Caco-2 (cell line): ENCODE data around the gene FURIN. TPM values are rescaled to one million over a fixed set of nuclear protein-coding genes. Genes with fewer than 3 reads are reported as not detected.
A peak's percentile ranks its signal among the peaks of the same experiment; 100 is the strongest.

Experiments used
- BruUV-seq: library from RNA; stranded (reverse); fragments of 400-500 nt; replicated peaks from 2 replicates; lab custom pipeline; 2021; lab: Mats Ljungman, UMichigan
- CTCF ChIA-PET: fragments of 300-600 bp; sonication (Branson Sonifier 250); formaldehyde crosslinking; loops from one replicate; lab custom pipeline; 2022; ENCODE audit warnings: antibody characterized with exemption; lab: Charles Lee
- POLR2A ChIA-PET: fragments of 300-600 bp; sonication (Branson Sonifier 250); formaldehyde crosslinking; loops from one replicate; lab custom pipeline; 2022; ENCODE audit warnings: antibody characterized with exemption; lab: Charles Lee
- DNase-seq, 2 experiments: peaks; one replicate each; pipeline versions ENCODE4 v3.0.0 to v3.0.0-alpha.2; 2020 to 2022
- H3K27me3 ChIP-seq: replicated peaks from 2 replicates; pipeline ENCODE4 v1.6.0; 2011; ENCODE audit warnings: low read length; ENCODE audit not compliant: control insufficient read depth, insufficient read depth
- H3K36me3 ChIP-seq: 2 replicates; pipeline ENCODE4 v1.5.1; 2011; ENCODE audit warnings: low read length; ENCODE audit not compliant: control insufficient read depth, insufficient read depth
- H3K4me1 ChIP-seq: fragments of 250-450 bp; sonication (Bioruptor Pico); 2 replicates; pipeline ENCODE4 v1.5.1; 2020; ENCODE audit warnings: mild to moderate bottlenecking
- H3K4me3 ChIP-seq: 2 replicates; pipeline ENCODE4 v1.5.1; 2011; ENCODE audit warnings: low read depth, mild to moderate bottlenecking, control low read depth, low read length
- H3K9me3 ChIP-seq: fragments of 250-450 bp; sonication (Bioruptor Pico); 2 replicates; pipeline ENCODE4 v1.5.1; 2020; ENCODE audit warnings: mild to moderate bottlenecking, moderate library complexity
- H3K27ac Mint-ChIP-seq: one replicate; pipeline ENCODE4 v1.8.0; 2022; ENCODE audit warnings: mixed read lengths; ENCODE audit not compliant: unreplicated experiment
- H3K27me3 Mint-ChIP-seq: one replicate; pipeline ENCODE4 v1.8.0; 2022; ENCODE audit warnings: mixed read lengths; ENCODE audit not compliant: insufficient read depth, unreplicated experiment
- H3K36me3 Mint-ChIP-seq: one replicate; pipeline ENCODE4 v1.8.0; 2022; ENCODE audit warnings: mild to moderate bottlenecking, mixed read lengths; ENCODE audit not compliant: insufficient read depth, unreplicated experiment
- H3K4me1 Mint-ChIP-seq: one replicate; pipeline ENCODE4 v1.8.0; 2022; ENCODE audit warnings: low read depth, mixed read lengths; ENCODE audit not compliant: unreplicated experiment
- H3K4me3 Mint-ChIP-seq: one replicate; pipeline ENCODE4 v1.8.0; 2022; ENCODE audit warnings: mild to moderate bottlenecking, moderate library complexity, mixed read lengths; ENCODE audit not compliant: unreplicated experiment
- H3K9me3 Mint-ChIP-seq: one replicate; pipeline ENCODE4 v1.8.0; 2022; ENCODE audit warnings: mixed read lengths; ENCODE audit not compliant: unreplicated experiment
- intact Hi-C: fragments of 100-400 bp; cut with micrococcal nuclease; formaldehyde crosslinking; loops from one replicate; pipeline ENCODE4 v1.10.0; 2022; ENCODE audit not compliant: unreplicated experiment
- total RNA-seq: library from RNA; stranded (reverse); gene quantifications from 2 replicates; pipeline ENCODE4 v1.2.3, GENCODE V29; 2022
- TF ChIP-seq, protein P1 (sequence below), 2 experiments: fragments of 200-600 bp in 1 of 2; IDR thresholded peaks; 1 replicate in 1 of 2; 2 replicates in 1 of 2; pipeline versions ENCODE4 v1.5.1 to v1.8.0; 2011 to 2022; ENCODE audit warnings: antibody characterized with exemption in 1 of 2, control low read depth in 1 of 2, inconsistent platforms in 1 of 2, low read depth in 1 of 2, low read length in 1 of 2, mild to moderate bottlenecking in 1 of 2, moderate library complexity in 1 of 2; ENCODE audit not compliant: insufficient read depth in 1 of 2, severe bottlenecking in 1 of 2, unreplicated experiment in 1 of 2

The FURIN gene
- total RNA-seq, 1 experiment from 2014 or later: 43.0 TPM

GRCh38 chr15:90902840-90903732 lies 34.7 kb downstream of the FURIN start, which contains the start of gene MAN2A2:
Gene MAN2A2 (plus strand): TSS chr15:90903302. CDS start chr15:90904208, 906 bp downstream.
- H3K9me3 ChIP-seq: no peaks in the 10 kb centered on the region
- Mint-ChIP-seq H3K27ac (peak within 1 kb of the TSS; percentile 76), H3K36me3 (peaks cover 11% of the 10 kb centered on the region), H3K4me1 (no peaks in the 10 kb centered on the region), H3K9me3 (no peaks in the 10 kb centered on the region), H3K4me3 (peak within 1 kb of the TSS; percentile 89), H3K27me3 (peaks cover 2% of the 10 kb centered on the region)
- peak within 1 kb of the TSS; percentile 51 for H3K4me3 ChIP-seq
- BruUV-seq: no TSS peak
- ChIA-PET CTCF (interaction anchor here (0.5 to 6.0 kb wide), 13 partner anchors 23 to 610 kb away, joined by 3 to 53 read pairs (median 5); partner anchors contain the start of genes HDDC3 and UNC45A), POLR2A (interaction anchor here (0.5 to 1.7 kb wide), 6 partner anchors 26 to 1736 kb away, joined by 3 to 7 read pairs (median 4); partner anchors contain the start of genes BLM, HDDC3 and UNC45A)
- intact Hi-C loops: loop anchor here (1.0 to 5.0 kb wide), 2 partner anchors 31 to 369 kb away; no protein-coding TSS in a partner anchor
- TF ChIP-seq, protein P1, sequence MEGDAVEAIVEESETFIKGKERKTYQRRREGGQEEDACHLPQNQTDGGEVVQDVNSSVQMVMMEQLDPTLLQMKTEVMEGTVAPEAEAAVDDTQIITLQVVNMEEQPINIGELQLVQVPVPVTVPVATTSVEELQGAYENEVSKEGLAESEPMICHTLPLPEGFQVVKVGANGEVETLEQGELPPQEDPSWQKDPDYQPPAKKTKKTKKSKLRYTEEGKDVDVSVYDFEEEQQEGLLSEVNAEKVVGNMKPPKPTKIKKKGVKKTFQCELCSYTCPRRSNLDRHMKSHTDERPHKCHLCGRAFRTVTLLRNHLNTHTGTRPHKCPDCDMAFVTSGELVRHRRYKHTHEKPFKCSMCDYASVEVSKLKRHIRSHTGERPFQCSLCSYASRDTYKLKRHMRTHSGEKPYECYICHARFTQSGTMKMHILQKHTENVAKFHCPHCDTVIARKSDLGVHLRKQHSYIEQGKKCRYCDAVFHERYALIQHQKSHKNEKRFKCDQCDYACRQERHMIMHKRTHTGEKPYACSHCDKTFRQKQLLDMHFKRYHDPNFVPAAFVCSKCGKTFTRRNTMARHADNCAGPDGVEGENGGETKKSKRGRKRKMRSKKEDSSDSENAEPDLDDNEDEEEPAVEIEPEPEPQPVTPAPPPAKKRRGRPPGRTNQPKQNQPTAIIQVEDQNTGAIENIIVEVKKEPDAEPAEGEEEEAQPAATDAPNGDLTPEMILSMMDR (IDR thresholded peaks at IDR 0.05; ENCODE audit: insufficient read depth in 1 of 2, low read depth in 1 of 2, low read length in 1 of 2, severe bottlenecking in 1 of 2, unreplicated experiment in 1 of 2): no peak
- no peaks in the 10 kb centered on the region; the same call in 1 of the 2 replicates for H3K36me3 ChIP-seq
- H3K4me1 ChIP-seq: 0 out of 2 replicates have a peak, but pooled peaks cover 7% of the 10 kb centered on the region
- H3K27me3 ChIP-seq: no peaks in the 10 kb centered on the region
- DNase-seq: peak; percentile 59 to 64

DNA sequence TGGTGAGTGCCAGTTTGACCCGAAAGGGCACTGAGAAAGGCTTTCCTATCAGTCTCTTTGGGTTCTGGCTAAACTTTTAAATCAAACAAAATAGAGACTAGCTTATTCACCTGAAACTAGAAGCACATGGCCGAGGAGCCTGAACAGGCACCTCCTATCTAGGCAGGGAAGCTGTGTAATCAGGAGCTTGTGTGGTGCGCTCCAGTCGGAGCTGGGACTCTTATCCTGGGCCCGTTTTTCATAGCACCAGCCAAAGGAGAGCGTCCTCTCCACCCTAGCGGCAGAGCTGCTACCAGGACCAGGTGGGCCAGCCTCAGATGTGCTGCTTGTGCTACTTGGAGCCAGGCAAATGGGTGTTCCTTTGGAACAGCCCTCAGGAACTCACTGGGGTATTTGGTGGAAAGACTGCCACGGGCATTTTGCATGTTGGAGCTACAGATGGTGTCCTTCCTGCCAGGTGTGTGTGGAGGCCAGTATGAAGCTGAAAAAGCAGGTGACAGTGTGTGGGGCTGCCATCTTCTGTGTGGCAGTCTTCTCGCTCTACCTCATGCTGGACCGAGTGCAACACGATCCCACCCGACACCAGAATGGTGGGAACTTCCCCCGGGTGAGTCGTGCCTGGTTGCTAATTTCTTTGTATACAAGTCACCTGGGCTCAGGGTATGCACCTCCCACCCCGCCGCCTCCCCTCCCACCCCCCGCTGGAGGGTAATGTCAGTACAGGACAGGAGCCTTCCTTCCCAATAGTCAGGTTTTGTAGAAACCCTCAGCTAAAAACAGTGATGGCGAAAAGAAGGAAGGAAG lies 35.5 kb downstream of the FURIN start:
- no peaks in the 10 kb centered on the region; the same call in 1 of the 2 replicates for H3K36me3 ChIP-seq
- TSS peak; percentile 30 for BruUV-seq
- peak overlapping the region; percentile 76 for H3K27ac Mint-ChIP-seq

More for the DNA sequence above, 35.5 kb downstream of the FURIN start:
- Histone ChIP-seq H3K27me3 (no peaks in the 10 kb centered on the region), H3K9me3 (no peaks in the 10 kb centered on the region), H3K4me3 (peak overlapping the region; percentile 51), H3K4me1 (0 out of 2 replicates have a peak, but pooled peaks cover 7% of the 10 kb centered on the region)
- TF ChIP-seq, protein P1 (IDR thresholded peaks at IDR 0.05; ENCODE audit: insufficient read depth in 1 of 2, low read depth in 1 of 2, low read length in 1 of 2, severe bottlenecking in 1 of 2, unreplicated experiment in 1 of 2): peak in 1 of 2 experiments; percentile 7
- Mint-ChIP-seq H3K27me3 (no peaks in the 10 kb centered on the region), H3K36me3 (peaks cover 11% of the 10 kb centered on the region), H3K4me1 (no peaks in the 10 kb centered on the region), H3K9me3 (no peaks in the 10 kb centered on the region), H3K4me3 (peak overlapping the region; percentile 89)
- DNase-seq: peak in 1 of 2 experiments; percentile 32
- CTCF ChIA-PET: interaction anchor here (0.5 to 6.0 kb wide), 8 partner anchors 22 to 250 kb away, joined by 3 to 53 read pairs (median 5); partner anchors contain the start of genes HDDC3 and UNC45A
- intact Hi-C loops: loop anchor here (5.0 kb wide), 1 partner anchor 368 kb away; no protein-coding TSS in a partner anchor
- POLR2A ChIA-PET: interaction anchor here (0.7 to 1.7 kb wide), 4 partner anchors 28 to 31 kb away, joined by 4 to 7 read pairs (median 6); partner anchors contain the start of genes HDDC3 and UNC45A
